Parathyroid adenoma (tissue), 2 donors: ENCODE measurements around the gene FBXL2.
"Not testable (repeated sequence)": the region's sequence is repeated elsewhere in the genome, so short reads cannot be mapped to it uniquely, and the experiment has no call there.

Experiments used
- H2AFZ ChIP-seq: fragments of 300-600 bp; sonication (generic); one replicate; pipeline ENCODE4 v1.7.0; 2017; ENCODE audit warnings: antibody characterized with exemption, mild to moderate bottlenecking
- H3K27ac ChIP-seq: fragments of 300-600 bp; sonication (generic); one replicate; pipeline ENCODE4 v1.7.0; 2017
- H3K27me3 ChIP-seq: fragments of 300-600 bp; sonication (generic); one replicate; pipeline ENCODE4 v1.7.0; 2017; ENCODE audit warnings: low read length; ENCODE audit not compliant: control insufficient read depth, insufficient read depth
- H3K36me3 ChIP-seq: fragments of 300-600 bp; sonication (generic); one replicate; pipeline ENCODE4 v1.7.0; 2017; ENCODE audit warnings: low read length; ENCODE audit not compliant: control insufficient read depth, insufficient read depth
- H3K4me1 ChIP-seq: fragments of 300-600 bp; sonication (generic); one replicate; pipeline ENCODE4 v1.7.0; 2017; ENCODE audit warnings: control low read depth
- H3K4me2 ChIP-seq: fragments of 300-600 bp; sonication (generic); one replicate; pipeline ENCODE4 v1.7.0; 2017; ENCODE audit warnings: low read length
- H3K4me3 ChIP-seq: fragments of 300-600 bp; sonication (generic); one replicate; pipeline ENCODE4 v1.7.0; 2017; ENCODE audit warnings: low read depth, low read length
- H3K79me2 ChIP-seq: fragments of 300-600 bp; sonication (generic); one replicate; pipeline ENCODE4 v1.7.0; 2017; ENCODE audit warnings: control low read depth
- H3K9ac ChIP-seq: fragments of 300-600 bp; sonication (generic); one replicate; pipeline ENCODE4 v1.7.0; 2017; ENCODE audit warnings: mild to moderate bottlenecking
- H3K9me3 ChIP-seq: fragments of 300-600 bp; sonication (generic); one replicate; pipeline ENCODE4 v1.7.0; 2017; ENCODE audit warnings: low read length; ENCODE audit not compliant: control insufficient read depth
- CTCF ChIP-seq: fragments of 300-600 bp; sonication (generic); IDR thresholded peaks from one replicate; pipeline ENCODE4 v1.7.0; 2017; ENCODE audit warnings: antibody characterized with exemption, mild to moderate bottlenecking
- donor health status: primary hyperparathyroidism.

FBXL2 gene

GRCh38 chr3:33318710-33319380, 41.6 kb downstream of the FBXL2 start:
- Histone ChIP-seq H3K9ac (no peak overlapping the region), H3K4me2 (no peak overlapping the region), H3K27me3 (no peaks in the 10 kb centered on the region), H3K27ac (no peak overlapping the region), H2AFZ (no peak overlapping the region), H3K4me3 (no peak overlapping the region), H3K4me1 (peaks cover 10% of the 10 kb centered on the region), H3K9me3 (no peaks in the 10 kb centered on the region), H3K36me3 (no peaks in the 10 kb centered on the region), H3K79me2 (no peaks in the 10 kb centered on the region)
- TF ChIP-seq CTCF = no peak

- TF ChIP-seq CTCF = no peak
- no peaks in the 10 kb centered on the region for H3K36me3 ChIP-seq
- no peak overlapping the region for H3K9ac ChIP-seq
These were observed 45.2 kb downstream of the FBXL2 start for GRCh38 chr3:33322412-33322811.

GRCh38 chr3:33331414-33331813, 54.2 kb downstream of the FBXL2 start:
- Histone ChIP-seq H3K36me3 (no peaks in the 10 kb centered on the region), H2AFZ (no peak overlapping the region), H3K4me2 (no peak overlapping the region), H3K27me3 (no peaks in the 10 kb centered on the region), H3K4me1 (no peaks in the 10 kb centered on the region), H3K9ac (no peak overlapping the region), H3K79me2 (no peaks in the 10 kb centered on the region), H3K9me3 (no peaks in the 10 kb centered on the region), H3K4me3 (no peak overlapping the region), H3K27ac (no peak overlapping the region)
- TF ChIP-seq CTCF = no peak

More at GRCh38 chr3:33322412-33322811, 45.2 kb downstream of the FBXL2 start:
- H3K9me3 ChIP-seq = no peaks in the 10 kb centered on the region
- H3K79me2 ChIP-seq = no peaks in the 10 kb centered on the region
- H3K4me1 ChIP-seq = peaks cover 10% of the 10 kb centered on the region
- H3K4me2 ChIP-seq = no peak overlapping the region
- no peaks in the 10 kb centered on the region for H3K27me3 ChIP-seq
- no peak overlapping the region for H3K27ac ChIP-seq
- H2AFZ ChIP-seq = no peak overlapping the region
- no peak overlapping the region for H3K4me3 ChIP-seq

- no peak overlapping the region for H3K9ac ChIP-seq
- no peak overlapping the region for H3K4me2 ChIP-seq
- no peak for TF ChIP-seq CTCF
- no peaks in the 10 kb centered on the region for H3K4me1 ChIP-seq
- H3K27me3 ChIP-seq = no peaks in the 10 kb centered on the region
- no peaks in the 10 kb centered on the region for H3K79me2 ChIP-seq
- H3K4me3 ChIP-seq = no peak overlapping the region
- H3K9me3 ChIP-seq = no peaks in the 10 kb centered on the region
- no peak overlapping the region for H3K27ac ChIP-seq
- no peaks in the 10 kb centered on the region for H3K36me3 ChIP-seq
- no peak overlapping the region for H2AFZ ChIP-seq
These were observed 57.1 kb downstream of the FBXL2 start for GRCh38 chr3:33334364-33334763.

- not testable (repeated sequence) for H3K36me3 ChIP-seq, H3K4me2 ChIP-seq, H2AFZ ChIP-seq, H3K27ac ChIP-seq, H3K4me1 ChIP-seq, H3K4me3 ChIP-seq, H3K9ac ChIP-seq, H3K27me3 ChIP-seq, H3K79me2 ChIP-seq, H3K9me3 ChIP-seq
These were observed 61.8 kb downstream of the FBXL2 start for GRCh38 chr3:33338936-33339465.
